DMS 273 treated with DMSO at 0.1 percent for 48 hours (cell line): Measurements from ENCODE around the gene LIME1.

Experiments used
- DNase-seq: peaks from one replicate; lab custom pipeline; 2025; lab: John Stamatoyannopoulos, UW

LIME1 gene

DNA sequence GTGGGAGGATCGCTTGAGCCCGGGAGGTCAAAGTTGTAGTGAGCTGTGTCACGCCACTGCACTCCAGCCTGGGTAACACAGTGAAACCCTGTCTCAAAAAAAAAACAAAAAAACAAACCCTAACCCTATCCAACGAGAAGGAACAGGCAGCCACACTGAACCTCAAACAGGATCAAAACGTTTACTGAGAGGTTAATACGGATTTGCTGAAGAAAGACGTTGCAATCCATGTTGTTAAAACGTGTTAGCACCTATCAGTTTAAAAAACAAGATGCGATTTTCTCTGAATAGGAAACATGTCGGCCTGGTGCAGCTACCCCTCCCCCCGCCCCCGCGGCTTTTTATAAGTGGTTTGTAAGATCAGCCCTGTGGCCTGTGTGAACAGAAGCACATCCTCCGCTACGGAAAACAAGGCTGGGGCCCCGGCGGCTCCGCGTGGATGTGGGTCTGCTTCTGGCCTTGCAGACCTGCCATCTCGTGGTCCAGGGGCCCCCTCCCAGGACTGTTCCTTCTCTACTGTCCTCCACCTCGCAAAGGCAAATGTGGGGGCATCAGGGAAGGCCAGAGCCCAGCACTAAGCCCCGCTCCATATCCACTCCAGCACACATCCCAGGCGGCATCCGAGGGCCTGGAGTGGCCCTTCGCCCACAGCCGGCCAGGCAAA, 14.5 kb downstream of the LIME1 start:
- DNase-seq, result no peak

DNA sequence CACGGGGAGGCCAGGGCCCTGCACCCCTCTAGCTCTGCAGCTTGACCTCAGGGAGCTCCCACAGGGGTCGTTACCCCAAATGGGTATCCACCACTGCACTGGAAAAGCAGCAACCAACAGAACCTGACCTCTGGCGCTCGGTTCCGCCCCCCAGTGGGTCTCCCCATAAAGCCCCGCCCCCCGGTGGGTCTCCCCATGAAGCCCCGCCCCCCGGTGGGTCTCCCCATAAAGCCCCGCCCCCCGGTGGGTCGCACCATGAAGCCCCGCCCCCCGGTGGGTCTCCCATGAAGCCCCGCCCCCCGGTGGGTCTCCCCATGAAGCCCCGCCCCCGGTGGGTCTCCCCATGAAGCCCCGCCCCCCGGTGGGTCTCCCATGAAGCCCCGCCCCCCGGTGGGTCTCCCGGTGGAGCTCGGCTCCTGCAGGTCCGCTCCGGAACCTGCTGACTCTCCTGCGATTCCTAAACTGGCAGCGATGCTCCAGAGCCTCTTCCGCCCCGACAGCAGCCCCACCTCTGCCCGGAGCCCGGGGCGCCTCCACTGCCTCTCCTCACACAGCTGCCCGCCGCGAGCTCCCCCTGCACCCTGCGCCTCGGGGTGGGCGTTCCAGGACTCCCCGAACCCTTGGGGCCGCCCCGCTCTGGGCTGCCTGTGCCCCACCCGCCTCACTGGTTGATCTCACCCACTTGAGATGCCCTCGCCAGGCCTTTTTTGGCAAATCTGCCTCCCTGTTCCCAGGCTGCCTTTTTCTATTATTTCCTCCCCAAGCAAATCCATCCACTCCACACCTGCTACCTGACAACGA, 15.2 kb downstream of the LIME1 start:
- DNase-seq, result no peak

DNA sequence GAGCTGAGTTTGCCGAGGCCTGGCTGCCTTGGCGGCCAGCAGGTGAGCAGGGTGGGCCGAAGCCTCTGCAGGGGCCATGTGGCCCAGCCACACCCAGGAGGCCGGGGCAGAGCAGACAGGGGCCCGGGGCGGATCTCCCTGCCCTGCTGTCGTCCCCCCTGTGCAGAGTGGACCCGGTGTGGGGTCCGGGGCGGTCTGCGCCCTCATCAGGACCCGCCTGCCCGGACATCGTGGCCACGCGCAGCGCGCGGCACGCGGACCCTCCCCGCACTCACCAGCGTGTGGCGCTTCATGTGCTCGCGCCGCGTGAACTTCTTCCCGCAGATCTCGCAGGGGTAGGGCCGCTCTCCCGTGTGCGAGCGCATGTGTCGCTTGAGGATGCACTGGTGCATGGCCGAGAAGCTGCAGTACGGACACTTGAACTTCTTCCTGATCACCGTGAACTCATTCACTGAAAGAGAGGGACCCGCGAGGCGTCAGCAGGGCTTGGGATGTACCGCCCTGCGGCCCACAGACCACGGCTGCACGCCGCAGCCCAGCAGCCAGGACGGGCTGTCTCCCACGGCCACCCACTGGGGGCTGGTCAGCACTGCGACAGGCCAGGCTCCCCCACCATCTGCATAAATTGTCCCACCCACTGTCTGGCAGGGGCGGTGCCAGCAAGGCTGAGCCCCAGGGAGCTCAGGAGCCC, 16.1 kb downstream of the LIME1 start:
- no peak for DNase-seq

DNA sequence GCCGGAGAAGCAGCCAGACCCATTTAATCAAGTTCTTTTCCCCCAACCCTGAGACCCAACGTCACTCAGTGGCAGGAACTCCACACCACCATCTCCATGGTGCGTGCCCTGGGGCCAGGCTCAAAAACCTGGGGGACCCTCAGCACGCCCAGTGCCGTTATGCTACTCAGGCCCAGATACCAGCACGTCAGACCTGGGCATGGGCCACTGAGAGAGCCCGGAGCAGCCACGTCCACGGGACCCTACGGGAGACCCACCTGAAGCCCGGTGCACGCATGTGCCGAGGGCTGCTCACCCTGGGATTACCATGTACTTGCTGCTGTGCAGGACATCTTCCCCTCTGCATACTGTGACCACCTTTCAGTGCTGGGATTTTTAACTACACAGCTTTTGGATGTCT, 16.9 kb downstream of the LIME1 start:
- DNase-seq, result no peak

DNA sequence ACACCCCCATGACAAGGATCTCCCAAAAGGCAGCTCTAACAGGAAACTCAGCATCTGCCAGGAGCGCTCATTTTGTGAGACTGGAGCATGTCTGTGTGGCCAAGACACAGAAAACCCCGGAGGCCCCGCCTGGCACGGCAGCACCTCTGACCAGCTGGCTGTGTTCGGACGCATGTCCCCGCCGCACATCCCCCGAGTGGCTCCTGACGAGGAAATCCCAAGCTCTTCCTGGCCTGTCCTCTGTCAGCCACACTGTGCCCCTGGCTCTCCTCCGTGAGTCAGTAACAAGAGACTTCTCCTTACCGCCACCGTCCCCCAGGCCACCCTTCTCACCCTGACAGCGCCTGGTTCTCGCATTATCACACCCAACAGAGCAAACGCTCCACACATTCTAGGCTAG, 17.5 kb downstream of the LIME1 start:
- no peak for DNase-seq

DNA sequence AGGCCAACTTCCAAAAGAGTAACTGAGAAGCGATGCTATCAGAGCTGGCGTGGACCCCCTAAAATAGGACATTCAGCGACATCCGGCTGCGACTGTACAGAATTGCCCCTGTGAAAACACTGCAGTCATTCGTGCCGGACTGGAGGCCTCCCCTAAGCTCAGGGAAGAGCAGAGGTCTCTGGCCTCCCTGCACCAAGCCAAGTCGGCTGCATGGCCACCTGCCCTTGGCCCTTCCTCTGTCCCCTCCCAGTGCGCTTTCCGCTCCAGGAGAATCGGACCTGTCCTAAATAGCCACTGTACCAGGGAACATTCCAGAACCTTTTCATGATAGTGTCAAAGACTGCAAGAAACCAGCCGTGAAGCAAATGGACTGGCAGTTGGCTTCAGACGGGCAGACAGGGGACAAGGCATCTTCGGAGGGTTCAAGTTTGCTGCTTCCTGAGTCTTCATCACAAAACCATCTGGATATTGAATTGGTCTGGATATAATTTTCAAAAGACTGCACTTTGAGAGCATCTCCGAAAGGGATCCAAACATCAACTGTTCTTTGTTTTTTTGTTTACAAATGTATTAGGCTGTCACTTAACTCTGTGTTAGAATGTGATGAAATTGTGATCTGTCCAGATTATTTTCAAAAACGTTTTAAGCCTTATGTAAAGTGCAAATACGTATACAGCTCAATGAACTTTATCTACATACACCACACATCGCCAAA, 19.6 kb downstream of the LIME1 start:
- no peak for DNase-seq

DNA sequence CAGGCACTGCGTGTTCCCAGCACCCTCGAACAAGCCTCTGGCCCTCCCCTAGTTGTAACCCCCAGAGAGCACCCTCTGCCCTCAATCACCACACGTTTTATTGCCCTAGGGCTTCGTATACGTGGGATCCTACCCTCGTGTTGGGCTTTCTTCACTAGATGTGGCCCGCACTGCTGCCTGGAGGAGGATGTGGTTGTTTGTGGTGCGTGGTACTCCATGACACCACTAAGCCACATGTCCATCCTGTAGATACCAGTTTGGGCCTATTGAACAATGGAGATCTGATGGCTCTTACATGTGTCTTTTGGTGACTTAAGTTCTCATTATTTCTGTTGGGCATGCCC, 20.2 kb downstream of the LIME1 start:
- no peak for DNase-seq

DNA sequence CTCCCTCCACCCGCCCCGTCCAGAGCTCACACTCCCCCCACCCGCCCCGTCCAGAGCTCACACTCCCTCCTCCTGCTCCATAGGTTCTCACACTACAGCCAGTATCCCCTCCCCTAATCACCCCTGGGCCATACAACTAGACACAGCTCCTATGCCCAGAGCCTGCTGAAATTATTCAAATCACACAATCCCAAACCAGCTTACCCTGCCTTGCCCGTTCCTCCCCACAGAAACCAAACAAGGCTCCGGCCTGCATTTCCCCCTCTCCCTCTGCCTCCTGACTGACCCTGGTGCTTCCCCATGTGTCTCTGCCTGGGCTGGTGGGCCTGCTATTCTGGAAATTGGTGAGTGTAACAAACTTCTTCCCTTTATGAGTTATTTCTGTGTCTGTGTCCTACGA, 21.7 kb downstream of the LIME1 start:
- DNase-seq, result no peak

DNA sequence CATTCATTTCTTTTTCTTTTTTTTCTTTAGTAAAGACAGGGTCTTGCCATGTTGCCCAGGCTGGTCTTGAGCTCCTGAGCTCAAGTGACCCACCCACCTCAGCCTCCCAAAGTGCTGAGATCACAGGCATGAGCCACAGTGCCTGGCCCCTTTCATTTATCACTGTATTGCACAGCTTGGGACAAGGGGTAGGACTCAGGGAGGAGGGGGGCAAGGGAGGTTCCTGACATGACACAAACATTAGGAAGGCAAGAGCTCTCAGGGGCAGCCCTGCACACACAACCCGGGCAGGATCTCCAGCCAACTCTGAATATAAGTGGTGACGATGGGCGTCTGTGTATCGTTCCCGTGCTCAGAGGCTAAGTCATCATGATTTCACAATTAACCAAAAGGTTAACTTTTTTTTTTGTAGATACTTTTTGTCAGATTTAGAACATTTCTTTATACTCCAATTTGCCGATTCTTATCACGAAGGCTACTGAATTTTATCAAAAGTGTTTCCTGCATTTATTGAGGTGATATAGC, 23.0 kb downstream of the LIME1 start:
- no peak for DNase-seq

DNA sequence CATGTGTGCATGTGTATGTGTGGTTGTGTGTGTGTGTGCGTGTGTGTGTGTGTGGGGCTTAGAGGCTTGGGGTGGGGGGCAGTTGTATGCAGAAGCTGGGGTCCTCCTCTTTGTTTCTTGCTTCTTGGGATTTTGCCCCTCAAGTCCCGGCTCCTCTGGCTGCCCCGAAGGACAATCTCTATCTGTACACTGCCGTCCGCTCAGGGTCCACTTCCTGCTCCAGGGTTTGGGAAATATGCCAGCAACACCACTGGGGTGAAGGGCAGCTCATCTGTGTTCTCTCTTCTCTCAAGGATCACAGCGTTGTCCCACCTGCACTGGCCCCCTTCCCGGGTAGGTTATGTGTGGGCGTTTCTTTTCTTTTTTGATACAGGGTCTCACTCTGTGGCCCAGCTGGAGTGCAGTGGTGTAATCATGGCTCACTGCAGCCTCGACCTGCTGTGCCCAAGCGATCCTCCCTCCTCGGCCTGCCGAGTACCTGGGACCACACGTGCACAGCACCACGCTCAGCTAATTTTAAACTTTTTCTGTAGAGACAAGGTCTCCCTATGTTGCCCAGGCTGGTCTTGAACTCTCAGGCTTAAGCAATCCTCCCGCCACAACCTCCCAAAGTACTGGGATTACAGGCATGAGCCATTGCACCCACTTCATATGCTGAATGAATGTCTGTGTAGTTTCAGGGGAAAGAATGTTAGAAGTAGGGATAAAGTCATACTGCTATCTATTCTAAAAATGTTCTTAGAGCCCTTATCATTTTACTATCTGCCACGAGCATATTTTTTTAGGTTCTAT, 28.8 kb downstream of the LIME1 start:
- DNase-seq, result no peak

DNA sequence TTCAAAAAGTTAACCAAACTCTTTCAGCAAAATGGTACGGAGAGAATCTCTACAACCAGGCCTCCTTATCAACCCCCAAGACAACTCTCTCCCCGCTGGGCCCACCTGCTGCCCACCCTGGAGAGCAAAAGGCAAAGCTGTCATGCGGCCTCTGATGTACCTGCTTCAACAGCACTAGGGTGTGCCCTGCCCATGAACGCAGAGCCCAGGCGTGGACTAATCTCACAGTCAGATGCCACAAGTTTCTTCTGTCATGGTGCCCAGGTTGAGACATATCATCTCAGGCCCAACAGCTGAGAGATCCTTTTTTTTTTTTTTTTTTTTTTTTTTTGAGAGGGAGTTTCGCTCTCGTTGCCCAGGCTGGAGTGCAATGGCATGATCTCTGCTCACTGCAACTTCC, 29.4 kb downstream of the LIME1 start:
- no peak for DNase-seq

DNA sequence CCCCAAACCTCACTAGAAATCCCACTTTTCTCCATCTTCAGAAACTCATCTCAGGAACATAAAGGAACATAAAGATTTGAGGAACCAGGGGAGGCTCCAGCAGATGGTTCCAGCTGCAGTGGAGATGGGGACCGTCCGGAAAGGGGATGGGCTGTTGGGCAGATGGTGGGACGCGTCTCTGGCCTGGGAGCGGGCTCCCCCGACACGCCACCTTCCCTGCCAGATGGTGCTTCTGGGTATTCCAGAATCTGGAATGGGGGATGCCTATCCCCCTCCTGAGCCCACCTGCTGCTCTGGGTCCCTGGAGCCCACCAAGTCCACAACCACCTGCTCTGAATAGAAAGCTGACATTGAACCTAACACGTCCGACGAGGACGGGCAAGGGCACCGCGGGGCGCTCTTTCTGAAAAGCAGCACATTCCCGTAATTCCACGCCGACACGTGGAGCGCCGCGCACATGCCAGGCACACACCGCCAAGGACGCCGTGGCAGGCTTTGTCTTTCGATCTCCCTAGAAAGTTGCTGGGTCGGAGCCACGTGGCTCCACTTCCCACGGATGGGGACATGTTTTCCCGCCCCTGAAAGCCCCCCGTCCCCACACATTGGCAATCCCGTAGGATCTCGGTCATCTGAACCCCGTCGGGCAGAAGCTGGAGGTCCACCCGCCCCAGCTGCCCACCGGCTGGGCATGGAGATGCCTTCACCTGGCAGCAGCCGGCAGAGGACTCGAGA, 30.4 kb downstream of the LIME1 start:
- DNase-seq, result peak; percentile 69

DNA sequence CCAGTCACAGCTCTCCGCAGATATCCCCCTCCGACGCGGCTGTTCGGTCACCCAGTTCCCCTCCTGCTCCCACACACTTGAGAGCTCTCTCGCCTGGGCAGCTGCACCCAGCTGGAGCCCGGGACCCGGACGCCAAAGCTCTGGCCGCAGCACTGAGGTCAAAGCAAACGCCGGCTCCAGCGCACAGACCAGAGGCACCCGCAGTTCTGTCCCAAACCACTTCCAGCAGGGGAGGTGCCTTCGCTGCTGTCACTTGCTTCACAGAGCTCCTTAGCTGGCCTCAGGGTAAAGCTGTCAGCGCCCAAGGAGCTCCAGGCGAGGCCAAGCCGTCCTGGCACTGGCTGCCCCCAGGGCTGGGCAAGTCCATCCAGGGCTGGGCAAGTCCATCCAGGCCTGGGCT, 31.0 kb downstream of the LIME1 start:
- DNase-seq, result no peak

DNA sequence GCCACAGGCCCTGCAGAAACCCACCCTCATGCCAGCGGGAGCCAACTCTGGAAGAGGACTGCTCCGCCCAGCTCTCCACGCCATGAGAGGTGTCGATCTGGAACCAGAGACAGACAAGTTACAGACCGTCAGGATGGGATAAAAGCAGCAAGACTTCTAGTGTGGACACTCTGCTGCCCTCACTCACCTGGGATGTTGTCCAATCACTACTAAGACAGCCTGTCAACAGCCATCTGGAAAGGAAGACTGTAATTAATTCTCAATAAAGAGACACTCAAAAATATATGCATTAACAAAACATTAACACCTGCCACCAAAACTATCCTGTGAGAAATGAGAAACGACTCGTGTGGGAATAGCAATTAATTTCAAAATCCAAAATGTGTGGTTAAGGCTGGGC, 31.4 kb downstream of the LIME1 start:
- DNase-seq, result no peak

DNA sequence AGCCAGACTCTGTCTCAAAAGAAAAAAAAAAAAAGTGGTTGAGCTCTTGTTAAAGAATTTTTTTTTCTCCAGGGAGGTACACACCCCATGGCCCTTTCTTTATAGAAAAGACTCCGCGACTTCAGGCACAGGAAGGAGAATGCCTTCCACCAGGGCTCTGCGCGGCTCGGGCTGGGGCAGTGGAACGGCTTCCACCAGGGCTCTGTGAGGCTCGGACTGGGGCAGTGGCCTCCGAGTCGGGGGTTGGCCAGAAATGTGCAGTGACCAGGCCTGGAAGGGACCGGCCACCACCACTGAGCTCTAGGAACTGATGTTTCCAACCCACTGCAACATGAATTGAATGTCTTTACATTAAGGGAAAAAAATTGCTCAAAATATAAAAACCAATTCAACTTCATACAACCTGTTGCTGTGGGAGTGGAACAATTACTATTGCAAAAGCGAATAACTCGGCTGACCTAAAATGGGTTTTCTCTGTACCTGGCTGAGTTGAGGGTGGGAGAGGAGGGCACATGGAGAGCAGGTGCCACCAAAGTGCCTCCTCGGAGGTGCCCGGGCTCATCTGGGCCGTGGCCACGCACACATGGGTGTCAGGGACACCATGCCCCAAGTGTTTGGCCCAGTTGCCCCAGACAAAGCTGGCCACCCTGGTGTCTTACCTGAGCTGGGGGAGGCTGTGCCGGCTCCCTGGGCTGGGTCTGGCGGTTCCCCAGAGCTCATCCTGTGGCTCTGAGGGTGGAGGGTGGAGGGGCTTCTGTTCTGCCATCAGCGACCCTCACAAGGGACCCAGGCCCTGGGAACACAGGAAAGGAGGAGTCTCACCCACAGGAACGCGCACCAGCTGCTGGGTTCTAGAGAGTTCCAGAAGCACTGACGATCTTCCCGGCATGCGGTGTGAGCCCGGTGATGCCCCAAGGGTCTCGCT, 32.4 kb downstream of the LIME1 start:
- no peak for DNase-seq

DNA sequence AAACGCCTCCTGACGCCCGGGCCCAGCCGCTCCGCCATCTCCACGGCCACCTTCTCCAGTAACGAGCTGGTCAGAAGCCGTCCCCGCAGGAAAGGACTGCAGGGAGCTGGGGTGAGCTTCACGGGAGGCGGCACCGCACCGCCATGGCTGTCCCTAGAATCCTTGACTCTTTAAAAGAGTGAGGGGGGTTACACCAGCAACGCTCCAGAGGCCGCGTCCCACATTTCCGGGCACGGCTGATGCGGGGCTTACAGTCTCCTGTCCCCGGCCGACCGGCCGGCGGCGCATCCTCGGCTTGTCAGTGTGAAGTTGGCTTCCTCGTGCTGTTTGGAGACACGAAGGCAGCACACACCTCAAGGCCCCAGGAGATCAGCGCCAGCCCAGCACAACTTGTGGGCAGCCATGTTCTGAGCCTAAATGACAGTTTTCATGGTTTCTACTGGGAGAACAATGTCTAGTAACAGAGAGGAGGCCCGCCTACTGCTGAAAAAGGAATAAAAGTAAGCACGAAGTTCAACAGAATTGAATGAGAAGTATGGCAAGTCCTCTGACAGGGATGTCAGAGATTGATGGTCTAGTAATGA, 33.5 kb downstream of the LIME1 start:
- DNase-seq, result no peak

DNA sequence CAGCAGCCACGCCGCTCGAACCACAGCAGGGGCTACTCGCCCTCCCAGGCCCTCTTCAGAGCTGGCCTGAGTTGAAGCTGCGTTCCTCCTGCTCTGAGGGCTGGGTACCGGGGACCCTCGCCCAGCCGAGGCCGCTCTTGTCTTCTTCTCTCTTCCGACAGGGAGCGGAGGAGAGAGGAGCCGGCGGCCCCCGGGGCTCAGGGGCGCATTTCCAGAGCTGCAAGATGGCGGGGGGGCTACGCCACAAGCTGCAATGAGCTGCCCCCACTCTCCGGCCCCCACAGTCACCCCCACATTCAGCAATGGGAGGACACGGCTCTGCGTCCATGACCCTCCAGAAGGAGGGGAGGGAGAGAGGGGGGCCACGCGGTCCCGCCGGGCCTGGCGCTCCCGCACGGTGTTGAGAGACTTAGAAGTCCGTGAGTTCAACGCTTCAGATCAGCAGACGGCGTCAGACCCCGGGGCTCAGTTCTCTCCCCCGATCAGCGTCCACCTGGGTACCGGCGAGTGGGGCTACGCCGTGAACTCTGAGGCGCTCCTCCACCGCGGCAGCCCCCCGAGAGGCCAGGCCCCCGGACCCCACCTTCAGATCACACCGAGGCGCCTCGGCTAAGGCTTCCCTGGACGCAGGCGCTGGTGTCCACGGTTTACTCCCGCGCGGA, 34.7 kb downstream of the LIME1 start:
- no peak for DNase-seq

DNA sequence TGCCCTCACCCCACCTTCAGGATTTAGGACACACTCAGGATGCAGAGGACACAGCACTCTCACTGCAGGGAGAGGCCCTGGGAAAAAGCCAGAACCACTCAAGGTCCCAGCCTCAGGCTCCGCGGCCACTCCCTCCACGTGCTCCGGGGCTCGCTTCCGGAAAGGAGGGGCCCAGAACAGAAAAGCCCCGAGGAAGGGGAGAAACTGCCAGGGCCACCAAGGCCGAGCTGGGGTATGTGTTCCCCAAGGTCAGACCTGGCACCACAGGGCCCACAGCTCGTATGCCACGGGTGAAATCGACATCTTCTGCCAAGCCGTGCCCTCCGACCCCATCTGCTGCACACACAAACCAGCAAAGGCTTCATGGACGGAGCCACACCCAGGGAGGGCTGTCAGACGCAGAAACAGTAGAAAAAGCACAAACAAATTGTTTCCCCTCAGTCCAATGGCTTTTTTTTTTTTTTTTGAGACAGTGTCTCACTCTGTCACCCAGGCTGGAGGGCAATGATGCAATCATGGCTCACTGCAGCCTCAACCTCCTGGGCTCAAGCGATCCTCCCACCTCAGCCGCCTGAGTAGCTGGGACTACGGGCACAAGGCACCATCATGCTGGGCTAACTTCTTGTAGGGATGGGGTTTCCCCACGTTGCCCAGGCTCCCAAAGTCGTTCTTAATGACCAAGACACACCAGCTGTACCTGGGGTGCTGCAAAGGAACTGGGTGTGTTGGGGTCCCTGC, 36.5 kb downstream of the LIME1 start:
- no peak for DNase-seq
